CD4-positive, alpha-beta T cell (primary cell): ENCODE measurements around the gene MAZ. TPM values are rescaled to one million over a fixed set of nuclear protein-coding genes. Genes with fewer than 3 reads are reported as not detected.

Experiments used
- ATAC-seq: fragments of 200-7000 bp; cut with Tn5 transposase; one replicate; pipeline ENCODE4 v1.10.0; 2022; ENCODE audit warnings: mild to moderate bottlenecking; ENCODE audit not compliant: poor library complexity
- CTCF ChIA-PET: fragments of 350-600 bp; sonication (Branson Sonifier 250); formaldehyde crosslinking; loops from one replicate; lab custom pipeline; 2021; ENCODE audit warnings: antibody characterized with exemption, inconsistent platforms; lab: Charles Lee
- POLR2A ChIA-PET: fragments of 350-600 bp; sonication (Branson Sonifier 250); formaldehyde crosslinking; loops from one replicate; lab custom pipeline; 2021; ENCODE audit warnings: antibody characterized with exemption, inconsistent platforms; lab: Charles Lee
- DNase-seq, 14 experiments: peaks; one replicate each; pipeline ENCODE4 v3.0.0-alpha.2; 2013 to 2020; ENCODE audit warnings: mixed read lengths in 2 of 14
- H3K27ac ChIP-seq, 2 donors: one replicate each; pipeline versions ENCODE4 v1.5.1 to v1.7.0; 2013; ENCODE audit warnings: low read length in 2 of 2, low read depth in 1 of 2, mild to moderate bottlenecking in 1 of 2
- H3K27me3 ChIP-seq, 2 experiments: 1 replicate in 1 of 2; 2 replicates in 1 of 2; pipeline versions ENCODE4 v1.6.1 to v1.7.0; 2013; ENCODE audit warnings: low read length in 2 of 2, control low read depth in 1 of 2, mild to moderate bottlenecking in 1 of 2, moderate library complexity in 1 of 2; ENCODE audit not compliant: insufficient read depth in 2 of 2, control insufficient read depth in 1 of 2
- H3K36me3 ChIP-seq: one replicate; pipeline ENCODE4 v1.6.1; 2013; ENCODE audit warnings: low read length, control low read depth; ENCODE audit not compliant: insufficient read depth
- H3K4me1 ChIP-seq: one replicate; pipeline ENCODE4 v1.6.1; 2013; ENCODE audit warnings: low read length, control low read depth; ENCODE audit not compliant: insufficient read depth
- H3K4me3 ChIP-seq: one replicate; pipeline ENCODE4 v1.5.1; 2013; ENCODE audit warnings: mild to moderate bottlenecking, low read length, moderate library complexity
- H3K9me3 ChIP-seq, 2 experiments: 1 replicate in 1 of 2; 2 replicates in 1 of 2; pipeline versions ENCODE4 v1.6.1 to v1.7.0; 2013; ENCODE audit warnings: low read length in 2 of 2, mild to moderate bottlenecking in 2 of 2, control low read depth in 1 of 2, moderate library complexity in 1 of 2; ENCODE audit not compliant: control insufficient read depth in 1 of 2, insufficient read depth in 1 of 2
- H3K27ac Mint-ChIP-seq: one replicate; pipeline ENCODE4 v1.8.0; 2020; ENCODE audit warnings: mixed read lengths
- H3K27me3 Mint-ChIP-seq: one replicate; pipeline ENCODE4 v1.8.0; 2021; ENCODE audit warnings: mixed read lengths
- H3K36me3 Mint-ChIP-seq: one replicate; pipeline ENCODE4 v1.8.0; 2021; ENCODE audit warnings: low read depth, mixed read lengths
- H3K4me1 Mint-ChIP-seq: one replicate; pipeline ENCODE4 v1.8.0; 2021; ENCODE audit warnings: low read depth, mixed read lengths
- H3K4me3 Mint-ChIP-seq: one replicate; pipeline ENCODE4 v1.8.0; 2020; ENCODE audit warnings: mild to moderate bottlenecking, mixed read lengths
- H3K9me3 Mint-ChIP-seq: one replicate; pipeline ENCODE4 v1.8.0; 2020; ENCODE audit warnings: mixed read lengths
- CTCF ChIP-seq: fragments of 200-600 bp; IDR thresholded peaks from one replicate; pipeline ENCODE4 v1.8.0; 2022; ENCODE audit warnings: antibody characterized with exemption, mild to moderate bottlenecking
- intact Hi-C, 2 experiments: fragments of 100-400 bp; cut with DNase I in 1 of 2; cut with micrococcal nuclease in 1 of 2; formaldehyde crosslinking; loops; one replicate each; pipeline versions ENCODE4 v1.15.1 to v1.9.0; 2023 to 2025; cut with DNase I, micrococcal nuclease
- total RNA-seq, 174 experiments: library from RNA in 2 of 174; stranded (reverse) in 2 of 174; gene quantifications; one replicate each; pipeline ENCODE4 v1.2.3 and lab custom pipeline; 2021 to 2026

Gene MAZ
- total RNA-seq, 2 experiments from 2014 or later = 251 to 253 TPM

- H3K27ac ChIP-seq = no peak overlapping the region
- no peaks in the 10 kb centered on the region for H3K27me3 ChIP-seq
- no peaks in the 10 kb centered on the region for H3K27me3 Mint-ChIP-seq
- DNase-seq (no peak), ATAC-seq (no peak)
- no peak overlapping the region for H3K4me3 ChIP-seq
- peaks cover 9% of the 10 kb centered on the region for H3K4me1 Mint-ChIP-seq
- TF ChIP-seq CTCF = no peak
- H3K9me3 Mint-ChIP-seq = no peaks in the 10 kb centered on the region
- H3K36me3 ChIP-seq = no peaks in the 10 kb centered on the region
- ChIA-PET CTCF (interaction anchor here (0.7 kb wide), 1 partner anchor 41 kb away, joined by 3 read pairs; no protein-coding TSS in a partner anchor), POLR2A (no interaction called here)
- no peak overlapping the region for H3K4me3 Mint-ChIP-seq
- no peak overlapping the region for H3K27ac Mint-ChIP-seq
- peaks cover 3% of the 10 kb centered on the region for H3K4me1 ChIP-seq
- H3K36me3 Mint-ChIP-seq = no peaks in the 10 kb centered on the region
- no peaks in the 10 kb centered on the region for H3K9me3 ChIP-seq
- intact Hi-C loops = no loop called here
These were observed 39.8 kb upstream of the MAZ start for GRCh38 chr16:29766571-29766970.

GRCh38 chr16:29767062-29767461, 39.3 kb upstream of the MAZ start:
- no peaks in the 10 kb centered on the region for H3K27me3 Mint-ChIP-seq
- ChIA-PET CTCF (no interaction called here), POLR2A (no interaction called here)
- DNase-seq (no peak), ATAC-seq (no peak)
- H3K4me1 Mint-ChIP-seq = peaks cover 9% of the 10 kb centered on the region
- H3K27ac ChIP-seq = no peak overlapping the region
- H3K27ac Mint-ChIP-seq = no peak overlapping the region
- no peaks in the 10 kb centered on the region for H3K27me3 ChIP-seq
- no peaks in the 10 kb centered on the region for H3K9me3 Mint-ChIP-seq
- no peaks in the 10 kb centered on the region for H3K36me3 Mint-ChIP-seq
- no peaks in the 10 kb centered on the region for H3K36me3 ChIP-seq
- intact Hi-C loops = no loop called here
- H3K4me3 Mint-ChIP-seq = no peak overlapping the region
- TF ChIP-seq CTCF = no peak
- H3K4me1 ChIP-seq = peaks cover 3% of the 10 kb centered on the region
- no peak overlapping the region for H3K4me3 ChIP-seq
- no peaks in the 10 kb centered on the region for H3K9me3 ChIP-seq

GRCh38 chr16:29769507-29769906, 36.8 kb upstream of the MAZ start:
- Histone ChIP-seq H3K4me3 (no peak overlapping the region), H3K27me3 (no peaks in the 10 kb centered on the region), H3K36me3 (no peaks in the 10 kb centered on the region), H3K9me3 (no peaks in the 10 kb centered on the region), H3K27ac (no peak overlapping the region), H3K4me1 (no peaks in the 10 kb centered on the region)
- no peaks in the 10 kb centered on the region for H3K9me3 Mint-ChIP-seq
- H3K36me3 Mint-ChIP-seq = no peaks in the 10 kb centered on the region
- H3K4me3 Mint-ChIP-seq = no peak overlapping the region
- no peaks in the 10 kb centered on the region for H3K27me3 Mint-ChIP-seq
- ATAC-seq (no peak), DNase-seq (no peak)
- ChIA-PET POLR2A (interaction anchor here (1.2 to 1.4 kb wide), 2 partner anchors 14 to 21 kb away, joined by 3 to 4 read pairs; no protein-coding TSS in a partner anchor), CTCF (interaction anchor here (1.9 to 2.1 kb wide), 2 partner anchors 16 to 21 kb away, joined by 6 read pairs; partner anchors contain the start of gene KIF22)
- H3K4me1 Mint-ChIP-seq = peaks cover 8% of the 10 kb centered on the region
- no peak for TF ChIP-seq CTCF
- no peak overlapping the region for H3K27ac Mint-ChIP-seq
- intact Hi-C loops = no loop called here
